Spleen (tissue), 7 donors: Measurements from ENCODE around the gene TDRKH.

Experiments
- POLR2A ChIP-seq, 3 donors: fragments of 450-650 bp; IDR thresholded peaks; one replicate each; pipeline ENCODE4 v1.5.1; 2017; ENCODE audit warnings: antibody characterized with exemption in 3 of 3, mild to moderate bottlenecking in 1 of 3
- POLR2AphosphoS5 ChIP-seq, 3 donors: sonication (generic); formaldehyde crosslinking; IDR thresholded peaks; one replicate each; pipeline ENCODE4 v1.5.1; 2017; ENCODE audit warnings: antibody characterized with exemption in 3 of 3
- TF ChIP-seq, protein P1 (sequence below), 11 experiments: fragments of 200-600 bp in 7 of 11; fragments of 450-650 bp in 4 of 11; sonication (generic) in 4 of 11; IDR thresholded peaks in 8 of 11; conservative IDR thresholded peaks in 3 of 11; 1 replicate in 7 of 11; 2 replicates in 4 of 11; pipeline versions ENCODE4 v1.4.0 to v1.8.0; 2016 to 2021; ENCODE audit warnings: antibody characterized with exemption in 11 of 11, inconsistent platforms in 4 of 11, mild to moderate bottlenecking in 1 of 11
- donor health status: DM: no; HTN: no; CAD: no; lungs with moderate emphysema.
- donor health status: DM: no; HTN: no; CAD: no.
- donor health status: DM: no; HTN: no; CAD: no.

DNA sequence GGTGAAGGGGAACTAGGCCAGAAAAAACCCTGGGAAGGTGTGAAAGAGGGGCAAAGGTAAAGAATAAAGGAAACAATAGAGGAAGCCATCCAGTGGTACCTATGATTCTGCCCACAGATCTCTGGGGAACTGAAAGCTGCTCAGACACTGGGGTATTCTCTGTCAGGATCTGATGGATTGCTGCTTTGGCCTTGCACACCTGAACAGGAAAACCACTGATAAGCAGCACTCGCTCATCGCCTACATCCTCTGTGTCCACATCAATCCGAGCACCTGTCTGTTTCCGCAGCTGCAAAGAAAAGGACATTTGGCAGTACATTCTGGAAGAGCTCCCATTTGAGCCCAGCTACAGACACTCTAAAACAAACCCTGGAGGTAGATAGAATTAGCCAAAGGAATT, 10.4 kb downstream of the TDRKH start:
- TF ChIP-seq POLR2AphosphoS5 (IDR thresholded peaks at IDR 0.05) (no peak), POLR2A (IDR thresholded peaks at IDR 0.05) (no peak)
- TF ChIP-seq, protein P1, sequence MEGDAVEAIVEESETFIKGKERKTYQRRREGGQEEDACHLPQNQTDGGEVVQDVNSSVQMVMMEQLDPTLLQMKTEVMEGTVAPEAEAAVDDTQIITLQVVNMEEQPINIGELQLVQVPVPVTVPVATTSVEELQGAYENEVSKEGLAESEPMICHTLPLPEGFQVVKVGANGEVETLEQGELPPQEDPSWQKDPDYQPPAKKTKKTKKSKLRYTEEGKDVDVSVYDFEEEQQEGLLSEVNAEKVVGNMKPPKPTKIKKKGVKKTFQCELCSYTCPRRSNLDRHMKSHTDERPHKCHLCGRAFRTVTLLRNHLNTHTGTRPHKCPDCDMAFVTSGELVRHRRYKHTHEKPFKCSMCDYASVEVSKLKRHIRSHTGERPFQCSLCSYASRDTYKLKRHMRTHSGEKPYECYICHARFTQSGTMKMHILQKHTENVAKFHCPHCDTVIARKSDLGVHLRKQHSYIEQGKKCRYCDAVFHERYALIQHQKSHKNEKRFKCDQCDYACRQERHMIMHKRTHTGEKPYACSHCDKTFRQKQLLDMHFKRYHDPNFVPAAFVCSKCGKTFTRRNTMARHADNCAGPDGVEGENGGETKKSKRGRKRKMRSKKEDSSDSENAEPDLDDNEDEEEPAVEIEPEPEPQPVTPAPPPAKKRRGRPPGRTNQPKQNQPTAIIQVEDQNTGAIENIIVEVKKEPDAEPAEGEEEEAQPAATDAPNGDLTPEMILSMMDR (IDR thresholded peaks at IDR 0.05 in 8 of 11, conservative IDR thresholded peaks at IDR 0.05 in 3 of 11), result no peak
